ENCODE measurements around the gene LSM12. TPM values are rescaled to one million over a fixed set of nuclear protein-coding genes. Genes with fewer than 3 reads are reported as not detected.
A peak's percentile ranks its signal among the peaks of the same experiment; 100 is the strongest.

The LSM12 gene
- total RNA-seq, 4 donors from 2014 or later = 33.3 to 53.0 (median 41.1) TPM

DNA sequence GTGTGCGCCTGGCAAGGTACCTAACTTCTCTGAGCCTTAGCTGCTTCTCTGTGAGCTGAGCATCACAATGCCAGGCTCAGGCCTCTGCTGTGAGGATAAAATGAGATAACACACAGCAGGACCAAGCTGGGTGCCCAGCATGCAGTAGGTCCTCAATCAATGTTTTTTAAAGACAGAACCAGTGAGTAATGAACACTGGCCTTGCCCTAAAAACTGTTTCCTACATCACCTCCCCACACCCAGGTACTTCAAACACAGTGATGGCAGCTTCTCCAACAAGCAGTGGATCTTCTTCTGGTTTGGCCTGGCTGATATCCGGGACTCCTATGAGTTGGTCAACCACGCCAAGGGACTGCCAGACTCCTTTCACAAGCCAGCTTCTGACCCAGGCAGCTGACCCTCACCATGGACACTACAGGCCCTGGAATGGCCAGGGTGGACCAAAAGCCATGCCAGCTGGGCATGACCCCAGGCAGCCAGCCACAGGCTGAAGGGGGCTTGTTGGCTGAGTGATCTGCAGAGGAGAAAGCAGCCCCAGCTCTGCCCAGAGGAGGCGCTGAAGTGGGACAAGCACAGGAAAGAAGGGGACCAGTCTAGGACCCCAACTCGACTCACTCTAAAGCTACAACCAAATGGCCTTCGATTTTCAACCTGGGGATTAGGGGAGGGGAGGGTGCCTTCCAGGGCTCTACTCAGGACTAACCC, 58.1 kb downstream of the LSM12 start:
- no peak for ATAC-seq
- Histone ChIP-seq H3K36me3 (peaks cover 0 to 36% of the 10 kb centered on the region in 2 donors), H3K4me3 (peak overlapping the region in 1 of 2 donors; percentile 58), H3K4me1 (peaks cover 0 to 52% (median 28%) of the 10 kb centered on the region in 3 donors), H3K27me3 (peaks cover 40% of the 10 kb centered on the region), H3K9me3 (no peaks in the 10 kb centered on the region), H3K27ac (no peak overlapping the region)
- TF ChIP-seq, protein P1, sequence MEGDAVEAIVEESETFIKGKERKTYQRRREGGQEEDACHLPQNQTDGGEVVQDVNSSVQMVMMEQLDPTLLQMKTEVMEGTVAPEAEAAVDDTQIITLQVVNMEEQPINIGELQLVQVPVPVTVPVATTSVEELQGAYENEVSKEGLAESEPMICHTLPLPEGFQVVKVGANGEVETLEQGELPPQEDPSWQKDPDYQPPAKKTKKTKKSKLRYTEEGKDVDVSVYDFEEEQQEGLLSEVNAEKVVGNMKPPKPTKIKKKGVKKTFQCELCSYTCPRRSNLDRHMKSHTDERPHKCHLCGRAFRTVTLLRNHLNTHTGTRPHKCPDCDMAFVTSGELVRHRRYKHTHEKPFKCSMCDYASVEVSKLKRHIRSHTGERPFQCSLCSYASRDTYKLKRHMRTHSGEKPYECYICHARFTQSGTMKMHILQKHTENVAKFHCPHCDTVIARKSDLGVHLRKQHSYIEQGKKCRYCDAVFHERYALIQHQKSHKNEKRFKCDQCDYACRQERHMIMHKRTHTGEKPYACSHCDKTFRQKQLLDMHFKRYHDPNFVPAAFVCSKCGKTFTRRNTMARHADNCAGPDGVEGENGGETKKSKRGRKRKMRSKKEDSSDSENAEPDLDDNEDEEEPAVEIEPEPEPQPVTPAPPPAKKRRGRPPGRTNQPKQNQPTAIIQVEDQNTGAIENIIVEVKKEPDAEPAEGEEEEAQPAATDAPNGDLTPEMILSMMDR (IDR thresholded peaks at IDR 0.05) = no peak
- TF ChIP-seq POLR2AphosphoS5 (IDR thresholded peaks at IDR 0.05) (no peak), POLR2A (IDR thresholded peaks at IDR 0.05) (no peak), EP300 (IDR thresholded peaks at IDR 0.05) (no peak)
- WGBS, 2 donors (ENCODE audit: low coverage in 1 of 2) = 93 to 100% methylated on average over 2 of the region's 6 CpGs

DNA sequence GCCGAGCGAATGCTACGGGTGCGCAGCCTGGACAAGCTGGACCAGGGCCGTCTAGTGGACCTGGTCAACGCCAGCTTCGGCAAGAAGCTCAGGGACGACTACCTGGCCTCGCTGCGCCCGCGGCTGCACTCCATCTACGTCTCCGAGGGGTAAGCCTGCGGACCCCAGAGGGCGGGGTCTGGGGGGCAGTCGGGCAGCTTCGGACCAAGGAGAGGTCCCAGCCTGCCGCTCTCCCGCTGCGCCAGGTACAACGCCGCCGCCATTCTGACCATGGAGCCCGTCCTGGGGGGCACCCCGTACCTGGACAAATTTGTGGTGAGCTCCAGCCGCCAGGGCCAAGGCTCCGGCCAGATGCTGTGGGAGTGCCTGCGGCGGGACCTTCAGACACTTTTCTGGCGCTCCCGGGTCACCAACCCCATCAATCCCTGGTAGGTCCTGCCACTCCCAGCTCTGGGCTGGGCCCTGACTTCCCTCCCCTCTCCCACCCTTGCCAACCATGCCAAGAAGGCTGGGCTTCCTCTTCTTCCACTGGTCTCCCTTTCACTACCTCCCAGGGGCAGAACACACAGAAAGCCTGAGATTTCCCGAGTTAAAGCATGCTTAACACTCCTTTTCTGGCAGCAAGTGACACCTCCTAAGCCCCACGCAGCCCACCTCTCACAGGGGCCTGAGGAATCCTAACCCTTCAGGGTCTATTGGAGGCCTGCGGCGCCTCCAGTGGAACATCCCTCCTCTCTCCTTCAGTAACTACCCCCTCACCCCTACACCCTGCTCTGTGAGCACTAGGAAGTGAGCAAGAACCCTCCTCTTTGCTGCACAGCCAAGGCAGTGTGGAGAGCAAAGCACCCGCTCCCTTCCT, 58.9 kb downstream of the LSM12 start:
- H3K27me3 ChIP-seq = peaks cover 44% of the 10 kb centered on the region

DNA sequence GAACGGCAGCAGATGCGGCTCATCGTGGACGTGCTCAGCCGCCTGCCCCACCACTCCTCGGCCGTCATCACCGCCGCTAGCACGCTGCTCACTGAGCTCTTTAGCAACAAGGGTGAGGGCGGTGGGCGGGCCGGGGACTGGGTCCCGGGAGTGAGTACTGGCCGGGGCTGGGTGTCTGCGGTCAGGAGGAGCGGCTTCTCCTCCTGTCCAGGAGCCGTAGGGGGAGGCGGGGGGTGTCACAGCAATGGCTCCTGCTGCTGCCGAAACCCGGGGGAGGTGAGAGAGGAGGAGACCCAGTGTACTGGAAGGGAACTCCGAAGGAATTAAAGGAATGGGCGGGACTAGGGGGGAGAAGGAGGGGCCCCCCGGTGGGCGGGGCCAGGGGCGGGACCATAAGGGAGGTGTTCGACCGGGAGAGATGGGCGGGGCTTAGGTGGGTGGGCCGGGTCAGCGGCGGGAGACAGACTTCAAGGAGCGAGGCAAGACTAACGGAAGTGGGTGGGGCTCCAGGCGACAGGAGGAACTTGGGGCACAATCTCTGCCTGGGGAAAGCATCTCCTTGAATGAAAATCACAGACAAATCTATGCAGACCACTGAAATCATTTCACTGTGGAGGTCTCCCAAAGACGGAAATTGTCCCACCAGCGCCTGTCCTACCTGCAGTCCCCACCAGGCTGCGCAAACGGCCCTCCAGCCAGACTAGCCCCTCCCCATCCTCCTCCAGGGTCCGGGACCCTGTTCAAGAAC, 59.7 kb downstream of the LSM12 start:
- Histone ChIP-seq H3K9me3 (no peaks in the 10 kb centered on the region), H3K4me3 (peak overlapping the region; percentile 34 to 58), H3K27ac (peak overlapping the region in 3 of 4 donors; percentile 52 to 72 (median 65)), H3K27me3 (peaks cover 47% of the 10 kb centered on the region), H3K36me3 (peaks cover 0 to 23% of the 10 kb centered on the region in 2 donors), H3K4me1 (peaks cover 0 to 44% (median 28%) of the 10 kb centered on the region in 3 donors)
- TF ChIP-seq POLR2AphosphoS5 (IDR thresholded peaks at IDR 0.05) (peak; percentile 33), POLR2A (IDR thresholded peaks at IDR 0.05) (no peak)
- TF ChIP-seq, protein P1 (IDR thresholded peaks at IDR 0.05) = peak in 3 of 4 experiments; percentile 57 to 68 (median 62)
- 0% methylated on average over 1 to 14 of the region's 40 CpGs for WGBS, 2 donors (ENCODE audit: low coverage in 1 of 2)
- peak; percentile 92 for ATAC-seq

More for the DNA sequence above, 58.9 kb downstream of the LSM12 start:
- no peak for ATAC-seq
- H3K27ac ChIP-seq = peak overlapping the region in 2 of 4 donors; percentile 29 to 72
- H3K36me3 ChIP-seq = peaks cover 0 to 31% of the 10 kb centered on the region in 2 donors
- H3K4me1 ChIP-seq = peaks cover 0 to 44% (median 28%) of the 10 kb centered on the region in 3 donors
- WGBS, 2 donors (ENCODE audit: low coverage in 1 of 2) = 0% methylated on average over 1 to 3 of the region's 37 CpGs
- H3K4me3 ChIP-seq = peak overlapping the region; percentile 34 to 58
- H3K9me3 ChIP-seq = no peaks in the 10 kb centered on the region
- TF ChIP-seq, protein P1 (IDR thresholded peaks at IDR 0.05) = no peak
- TF ChIP-seq POLR2A (IDR thresholded peaks at IDR 0.05) (no peak), POLR2AphosphoS5 (IDR thresholded peaks at IDR 0.05) (no peak), EP300 (IDR thresholded peaks at IDR 0.05) (no peak)

DNA sequence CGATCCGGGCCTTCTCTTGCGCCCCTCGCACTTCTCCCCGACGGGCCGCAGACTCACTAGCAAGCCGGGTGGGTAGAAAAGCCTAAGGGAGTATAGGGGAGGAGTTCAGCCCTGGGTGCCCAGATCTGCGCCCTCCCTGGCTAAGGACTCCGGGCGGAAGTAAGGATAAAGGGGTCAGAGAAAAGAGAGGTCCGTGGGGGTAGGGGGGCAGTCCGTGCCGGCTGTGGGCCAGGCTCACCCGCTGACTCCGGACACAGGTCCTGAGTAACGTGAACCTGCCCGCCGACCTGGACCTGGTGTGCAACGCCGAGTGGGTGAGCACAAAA, 60.2 kb downstream of the LSM12 start:
- TF ChIP-seq POLR2A (IDR thresholded peaks at IDR 0.05) (no peak), EP300 (IDR thresholded peaks at IDR 0.05) (no peak), POLR2AphosphoS5 (IDR thresholded peaks at IDR 0.05) (no peak)
- TF ChIP-seq, protein P1 (IDR thresholded peaks at IDR 0.05) = no peak
- peaks cover 0 to 44% (median 28%) of the 10 kb centered on the region in 3 donors for H3K4me1 ChIP-seq
- peaks cover 0 to 18% of the 10 kb centered on the region in 2 donors for H3K36me3 ChIP-seq
- peak overlapping the region in 3 of 4 donors; percentile 52 to 72 (median 65) for H3K27ac ChIP-seq
- peaks cover 51% of the 10 kb centered on the region for H3K27me3 ChIP-seq
- ATAC-seq = no peak
- H3K9me3 ChIP-seq = no peaks in the 10 kb centered on the region
- WGBS, 2 donors (ENCODE audit: low coverage in 1 of 2) = 3% methylated on average over 12 of the region's 21 CpGs; no CpG with 5 or more reads in 1 of the 2 donors
- H3K4me3 ChIP-seq = peak overlapping the region; percentile 34 to 58
